ENCODE measurements around the gene ASB1.

DNA sequence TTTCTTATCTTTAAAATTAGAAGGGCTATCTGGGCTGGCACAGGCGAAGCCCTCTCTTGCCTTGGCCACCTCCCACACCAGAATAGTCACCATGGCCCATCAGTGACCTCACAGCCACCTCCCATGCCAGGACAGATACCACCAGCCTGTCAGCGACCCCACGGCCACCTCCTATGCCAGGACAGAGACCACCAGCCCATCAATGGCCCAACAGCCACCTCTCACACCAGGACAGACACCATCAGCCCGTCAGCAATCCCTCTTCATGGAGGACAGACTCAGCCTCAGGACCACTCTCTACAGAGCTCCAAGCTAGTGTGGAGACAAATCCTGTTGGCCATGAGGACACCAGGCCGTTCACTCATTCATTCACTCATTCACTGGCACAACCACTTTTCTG, 74.6 kb downstream of the ASB1 start:
- no peak for TF ChIP-seq FOXM1 (IDR thresholded peaks at IDR 0.05; ENCODE audit: borderline replicate concordance)
- no peak for TF ChIP-seq BHLHE40 (IDR thresholded peaks at IDR 0.05; ENCODE audit: borderline replicate concordance)
- TF ChIP-seq HDGF (IDR thresholded peaks at IDR 0.05; ENCODE audit: borderline replicate concordance): no peak
- TF ChIP-seq SUZ12 (IDR thresholded peaks at IDR 0.05): no peak
